GM21447 (cell line): ENCODE results near the gene SEC23A.
"Not testable (repeated sequence)": the region's sequence is repeated elsewhere in the genome, so short reads cannot be mapped to it uniquely, and the experiment has no call there.

Experiments
- ATAC-seq: cut with Tn5 transposase; IDR thresholded peaks from one replicate; pipeline ENCODE4 v1.9.1; 2021; ENCODE audit not compliant: unreplicated experiment

Gene SEC23A

DNA sequence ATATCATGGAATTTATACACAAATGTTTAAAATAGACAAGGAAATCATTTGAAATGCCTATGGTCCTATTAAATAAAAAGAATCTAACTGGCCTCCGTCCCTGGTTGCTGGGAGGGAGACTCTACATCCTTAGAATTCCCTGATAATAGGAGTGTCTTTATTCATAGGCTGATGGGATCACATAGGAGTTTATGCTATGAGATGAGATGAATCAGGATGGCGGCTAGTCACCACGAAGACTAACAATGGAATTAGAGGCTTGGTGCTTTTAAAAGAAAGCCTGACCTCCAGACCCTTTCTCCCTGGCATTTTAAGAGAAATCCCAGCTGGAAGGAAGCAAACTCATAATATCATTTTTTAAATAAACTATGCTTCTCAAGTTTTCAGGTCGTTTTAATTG, 69.7 kb downstream of the SEC23A start:
- ATAC-seq: no peak

DNA sequence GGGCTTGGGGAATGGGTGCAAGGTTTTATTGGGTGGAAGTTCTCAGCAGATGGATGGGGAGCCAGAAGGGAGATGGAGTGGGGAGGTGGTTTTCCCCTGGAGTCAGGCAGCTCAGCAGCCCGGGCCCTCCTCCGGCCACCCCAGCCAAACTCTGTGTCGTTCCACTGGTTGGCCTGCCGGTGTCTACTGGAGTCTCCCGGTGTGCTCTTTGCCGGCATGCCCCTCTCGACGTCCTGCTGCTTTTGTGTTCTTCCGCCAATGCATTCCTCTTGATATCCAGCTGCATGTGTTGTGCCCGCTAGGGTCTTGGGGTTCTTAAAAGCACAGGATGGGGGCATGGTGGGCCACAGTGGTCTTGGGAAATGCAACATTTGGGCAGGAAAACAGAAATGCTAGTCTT, 72.8 kb downstream of the SEC23A start:
- ATAC-seq: no peak

DNA sequence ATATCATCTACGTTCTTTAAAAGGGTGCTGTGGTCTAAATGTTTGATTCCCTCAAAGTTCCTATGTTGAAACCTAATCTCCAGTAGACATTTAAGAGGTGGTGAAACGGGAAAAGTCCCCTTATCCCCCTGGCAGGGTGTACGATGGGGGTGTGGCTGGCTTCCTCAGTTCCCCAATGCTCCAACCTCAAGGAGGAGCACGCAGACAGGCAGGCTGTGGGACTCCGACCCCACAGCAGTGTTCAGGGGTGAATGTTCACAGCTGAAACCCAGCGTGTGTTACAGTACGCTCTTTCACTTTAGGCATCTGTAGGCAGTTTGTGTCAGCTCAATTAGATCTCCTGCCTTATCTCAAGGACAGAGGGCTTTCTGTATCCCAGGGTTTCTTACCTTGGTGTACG, 73.2 kb downstream of the SEC23A start:
- no peak for ATAC-seq

DNA sequence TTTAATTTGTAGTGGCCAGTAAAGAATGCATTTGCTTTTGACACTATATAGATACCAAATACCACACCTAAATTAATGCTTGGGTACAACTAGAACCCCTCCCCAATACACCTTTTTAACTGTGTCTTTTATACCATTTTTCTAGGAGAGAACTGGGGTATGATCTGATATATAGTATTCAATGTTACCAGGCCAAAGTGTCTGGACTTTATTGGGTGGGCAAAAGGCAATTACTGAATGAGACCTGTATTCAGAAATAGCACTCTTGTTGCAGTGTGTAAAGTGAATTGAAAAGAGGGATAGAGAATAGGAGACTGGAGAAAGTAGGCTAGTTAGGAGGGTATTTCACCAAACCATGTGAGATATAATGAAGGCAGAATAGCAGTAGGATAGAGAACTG, 74.4 kb downstream of the SEC23A start:
- no peak for ATAC-seq

DNA sequence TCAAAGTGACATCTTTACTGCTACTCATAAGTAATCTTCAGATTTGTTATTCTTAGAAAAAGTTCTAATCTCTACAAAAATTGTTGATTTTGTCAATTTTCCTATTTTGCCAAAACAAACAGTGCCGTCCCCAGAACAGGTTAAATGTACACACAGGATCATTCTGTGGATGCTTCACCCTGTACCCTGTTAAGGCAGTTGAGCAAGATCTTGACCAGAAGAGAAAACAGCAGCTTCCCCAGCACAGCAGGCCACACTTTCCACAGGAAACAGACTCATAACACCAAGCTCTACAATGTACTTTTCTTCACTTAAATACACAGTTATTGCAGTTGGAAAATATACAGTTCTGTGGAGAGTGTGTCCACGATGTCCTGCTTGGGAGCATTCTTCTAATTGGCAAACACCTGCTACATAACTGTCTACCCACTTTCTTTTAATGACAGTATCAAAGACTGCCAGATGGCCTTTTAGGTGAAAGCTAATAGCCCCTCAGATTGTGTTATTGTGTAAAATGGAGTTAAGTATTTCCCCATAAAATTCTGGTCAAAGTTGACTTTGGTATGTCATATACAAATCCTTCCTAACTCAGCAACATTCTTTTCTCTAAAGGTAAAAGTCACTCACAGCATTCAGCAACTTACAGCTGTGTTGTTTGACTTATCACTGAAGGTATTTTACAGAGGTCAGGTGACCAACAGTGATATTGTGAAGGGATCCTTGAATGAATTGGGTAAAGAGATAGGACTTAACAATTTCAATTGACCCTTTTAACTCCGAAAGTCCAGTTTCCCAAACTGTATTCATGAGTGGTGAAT, 77.0 kb downstream of the SEC23A start:
- ATAC-seq: no peak

DNA sequence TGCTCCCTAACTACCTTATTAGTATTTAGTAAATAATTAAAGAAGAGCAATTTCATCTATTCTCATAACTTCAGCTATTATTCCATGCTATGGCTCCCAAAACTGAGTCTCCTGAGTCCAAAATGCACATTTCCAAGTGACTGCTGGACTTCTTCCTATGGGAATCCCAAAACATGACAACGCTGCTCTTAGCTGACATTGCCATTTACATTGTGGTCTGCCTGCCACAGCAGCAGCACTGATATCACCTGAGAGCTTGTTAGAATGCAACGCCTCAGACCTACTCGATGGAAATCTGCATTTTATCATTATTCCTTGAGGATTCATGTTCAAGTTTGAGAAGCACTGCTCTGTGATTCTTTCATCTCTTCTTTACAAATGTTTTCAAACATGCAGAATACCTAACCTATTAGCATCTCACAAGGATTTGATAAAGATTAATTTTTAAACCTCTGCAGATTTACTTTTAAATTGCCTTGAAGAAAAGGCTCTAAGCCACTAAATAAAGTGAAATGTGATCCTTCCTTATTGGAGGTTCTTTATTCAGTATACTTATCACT, 77.7 kb downstream of the SEC23A start:
- no peak for ATAC-seq

DNA sequence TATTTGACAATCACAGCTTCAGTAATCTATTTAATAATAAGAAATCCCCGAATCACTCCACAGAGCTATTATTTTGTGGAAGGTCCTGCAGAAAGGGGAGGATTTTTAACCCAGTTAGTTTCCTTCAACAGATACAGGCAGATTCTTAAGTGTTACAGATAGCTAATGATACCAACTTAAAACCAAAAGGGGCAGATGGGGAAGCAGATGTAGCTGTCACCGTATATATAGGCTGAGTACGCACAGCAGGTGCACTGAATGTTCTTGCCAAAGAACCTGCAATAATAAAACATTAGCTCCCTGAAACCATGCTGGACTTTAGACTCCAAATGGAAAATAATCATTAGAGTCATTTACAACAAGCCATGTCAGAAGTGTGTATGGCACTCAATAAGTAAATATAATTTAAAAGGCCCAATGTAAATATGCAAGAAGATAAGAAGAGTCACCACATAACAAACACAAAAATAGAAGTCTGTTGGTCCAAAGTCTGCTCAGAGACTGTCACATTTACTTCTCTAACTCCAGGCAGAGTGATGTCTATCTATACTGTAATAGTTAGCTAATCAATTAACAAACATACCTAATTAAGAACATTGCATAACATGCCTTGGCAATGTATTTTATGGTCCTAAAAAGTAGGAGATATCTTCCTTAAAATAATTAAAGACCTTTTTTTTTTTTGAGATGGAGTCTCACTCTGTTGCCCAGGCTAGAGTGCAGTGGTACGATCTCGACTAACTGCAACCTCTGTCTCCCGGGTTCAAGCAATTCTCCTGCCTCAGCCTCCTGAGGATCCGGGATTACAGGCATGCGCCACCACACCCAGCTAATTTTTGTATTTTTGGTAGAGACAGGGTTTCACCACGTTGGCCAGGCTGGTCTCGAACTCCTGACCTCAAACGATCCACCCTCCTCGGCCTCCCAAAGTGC, 78.8 kb downstream of the SEC23A start:
- ATAC-seq: no peak

DNA sequence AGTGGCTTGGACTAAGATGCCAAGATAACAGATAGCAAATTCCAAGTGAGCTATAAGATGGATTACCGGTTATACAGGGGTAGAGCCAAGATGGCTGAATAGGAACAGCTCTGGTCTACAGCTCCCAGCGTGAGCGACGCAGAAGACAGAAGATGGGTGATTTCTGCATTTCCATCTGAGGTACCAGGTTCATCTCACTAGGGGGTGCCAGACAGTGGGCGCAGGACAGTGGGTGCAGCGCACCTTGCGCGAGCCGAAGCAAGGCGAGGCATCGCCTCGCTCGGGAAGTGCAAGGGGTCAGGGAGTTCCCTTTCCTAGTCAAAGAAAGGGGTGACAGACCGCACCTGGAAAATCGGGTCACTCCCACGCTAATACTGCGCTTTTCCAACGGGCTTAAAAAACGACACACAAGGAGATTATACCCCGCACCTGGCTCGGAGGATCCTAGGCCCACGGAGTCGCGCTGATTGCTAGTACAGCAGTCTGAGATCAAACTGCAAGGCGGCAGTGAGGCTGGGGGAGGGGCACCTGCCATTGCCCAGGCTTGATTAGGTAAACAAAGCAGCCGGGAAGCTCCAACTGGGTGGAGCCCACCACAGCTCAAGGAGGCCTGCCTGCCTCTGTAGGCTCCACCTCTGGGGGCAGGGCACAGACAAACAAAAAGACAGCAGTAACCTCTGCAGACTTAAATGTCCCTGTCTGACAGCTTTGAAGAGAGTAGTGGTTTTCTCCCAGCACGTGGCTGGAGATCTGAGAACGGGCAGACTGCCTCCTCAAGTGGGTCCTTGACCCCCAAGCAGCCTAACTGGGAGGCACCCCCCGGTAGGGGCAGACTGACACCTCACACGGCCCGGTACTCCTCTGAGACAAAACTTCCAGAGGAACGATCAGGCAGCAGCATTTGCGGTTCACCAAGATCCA, 85.7 kb downstream of the SEC23A start:
- ATAC-seq: not testable (repeated sequence)

DNA sequence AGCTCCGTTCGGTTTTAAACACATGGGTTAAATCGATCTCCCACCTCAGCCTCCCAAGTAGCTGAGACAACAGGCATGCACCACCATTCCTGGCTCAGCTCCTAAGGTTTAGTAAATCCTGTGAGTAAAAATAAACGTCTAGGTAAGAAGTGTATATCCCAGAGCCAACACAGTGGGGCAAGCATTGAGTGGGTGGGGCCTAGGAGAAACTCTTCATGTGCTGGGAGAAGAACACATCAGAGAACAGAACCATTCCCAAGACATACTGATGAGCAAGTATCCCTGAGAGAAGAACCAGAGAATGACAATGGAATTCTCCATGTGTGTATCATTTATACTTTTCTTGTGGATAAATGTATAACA, 86.3 kb downstream of the SEC23A start:
- no peak for ATAC-seq

DNA sequence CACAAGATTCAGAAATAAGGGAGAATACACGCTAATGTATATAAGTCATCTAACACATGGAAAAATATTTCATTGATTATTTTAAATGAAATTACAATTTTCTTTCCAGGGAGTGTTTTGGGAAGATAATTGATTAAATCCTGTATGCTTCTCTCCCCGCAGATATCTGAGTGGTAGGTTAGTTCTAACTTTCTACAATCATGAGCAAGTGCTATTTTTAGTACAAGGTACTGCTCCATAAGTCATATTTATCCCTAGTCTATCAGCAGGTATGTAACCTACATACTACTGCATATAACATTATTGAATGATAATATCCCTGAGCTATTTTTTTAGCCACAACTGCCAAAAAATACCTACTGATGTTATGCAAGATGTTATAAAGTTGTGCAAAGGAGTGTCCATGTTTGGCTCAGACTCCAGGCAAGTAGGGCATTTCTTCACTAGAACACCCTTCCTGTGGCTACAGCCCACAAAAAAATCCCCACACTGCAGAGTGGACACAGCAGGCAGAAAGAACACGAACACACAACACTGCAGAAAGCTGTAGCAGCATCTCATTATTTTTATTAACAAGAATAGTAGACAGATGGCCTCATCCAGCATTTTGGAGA, 87.0 kb downstream of the SEC23A start:
- no peak for ATAC-seq

DNA sequence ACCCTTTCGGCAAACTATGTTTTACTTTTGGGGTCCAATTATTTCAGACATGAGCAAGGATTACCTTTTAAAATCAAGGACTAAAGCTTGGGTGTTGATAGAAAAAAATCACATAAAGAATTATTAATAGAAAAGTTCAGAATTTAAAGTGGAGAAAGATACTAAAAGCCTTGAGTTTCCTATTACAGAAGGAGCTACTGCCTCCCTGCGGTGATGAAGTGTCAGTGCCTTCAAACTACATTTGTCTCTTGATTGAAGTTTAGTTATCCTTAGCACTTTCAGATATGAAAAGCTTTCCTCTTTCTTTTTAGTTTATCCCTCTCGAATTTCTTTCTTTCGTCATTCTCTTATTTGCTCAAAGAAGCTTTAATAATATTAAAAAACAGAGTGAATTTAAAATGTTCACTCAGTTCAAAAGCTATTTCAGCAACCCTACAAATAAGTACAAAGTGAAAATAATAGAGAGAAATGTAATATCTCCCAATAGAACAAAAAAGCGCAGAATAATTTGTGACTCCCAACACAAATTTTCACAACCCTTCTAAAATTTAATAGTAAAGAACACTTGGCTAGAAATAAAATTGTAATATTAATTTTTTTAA, 87.6 kb downstream of the SEC23A start:
- peak; percentile 69 for ATAC-seq

DNA sequence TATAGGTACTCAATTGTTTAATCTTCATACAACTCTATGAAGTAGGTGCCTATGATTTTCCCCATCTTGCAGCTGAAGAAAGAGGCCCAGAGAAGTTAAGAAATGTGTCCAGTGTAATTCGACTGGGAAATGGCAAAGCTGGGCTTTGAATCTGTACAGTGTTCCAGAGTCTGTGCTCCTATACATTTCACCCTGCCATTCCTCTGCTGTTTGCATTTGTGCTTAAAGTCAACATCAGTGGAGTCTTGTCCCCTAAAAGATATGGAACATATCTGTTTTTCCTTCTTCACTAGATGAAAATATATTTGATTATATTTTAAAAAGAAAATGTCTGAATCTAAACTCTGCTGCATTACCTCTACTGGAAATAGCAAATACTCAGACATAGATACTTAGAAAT, 88.6 kb downstream of the SEC23A start:
- no peak for ATAC-seq

DNA sequence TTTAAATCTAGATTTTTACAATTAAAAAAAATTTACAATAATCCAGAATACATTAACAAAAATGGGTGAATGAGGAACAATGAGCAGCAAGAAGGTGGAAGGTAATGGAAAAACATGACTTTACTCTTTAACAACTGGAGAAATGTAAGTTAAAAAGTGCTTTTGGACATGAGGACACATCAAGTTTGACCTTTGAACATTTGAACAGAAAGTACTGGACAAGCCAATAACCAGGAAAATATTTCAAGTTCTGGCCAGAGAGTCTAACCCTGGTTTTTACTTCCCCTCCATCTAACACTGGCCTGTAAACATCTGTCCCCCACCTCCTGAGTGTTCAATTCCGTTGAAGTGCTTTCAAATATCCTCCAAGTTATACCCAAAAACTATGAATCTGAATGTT, 94.1 kb downstream of the SEC23A start:
- not testable (repeated sequence) for ATAC-seq

DNA sequence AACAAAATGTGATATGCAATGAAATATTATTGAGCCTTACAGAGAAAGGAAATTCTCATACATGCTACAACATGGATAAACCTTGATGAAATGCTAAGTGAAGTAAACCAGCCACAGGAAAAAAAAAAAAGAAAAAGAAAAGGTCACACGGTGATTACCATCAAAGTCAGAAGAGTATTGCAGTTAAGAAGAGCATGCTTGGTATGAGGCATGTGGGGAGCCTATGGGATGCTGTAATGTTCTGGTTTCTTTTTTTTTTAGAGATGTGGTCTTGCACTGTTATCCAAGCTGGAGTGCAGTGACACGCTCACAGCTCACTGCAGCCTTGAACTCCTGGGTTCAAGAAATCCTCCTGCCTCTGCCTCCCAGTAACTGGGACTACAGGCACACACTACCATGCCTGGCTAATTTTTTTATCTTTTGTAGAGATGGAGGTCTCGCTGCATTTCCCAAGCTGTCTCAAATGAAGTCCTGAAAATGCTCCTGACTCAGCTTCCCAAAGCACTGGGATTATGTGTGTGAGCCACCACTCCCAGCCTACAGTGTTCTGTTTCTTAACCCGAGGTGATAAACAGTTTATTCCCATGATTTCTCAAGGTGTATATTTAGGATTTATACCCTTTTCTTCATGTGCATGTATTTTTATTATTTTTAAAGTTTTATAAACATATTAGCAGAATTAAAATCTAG, 96.2 kb downstream of the SEC23A start:
- no peak for ATAC-seq

DNA sequence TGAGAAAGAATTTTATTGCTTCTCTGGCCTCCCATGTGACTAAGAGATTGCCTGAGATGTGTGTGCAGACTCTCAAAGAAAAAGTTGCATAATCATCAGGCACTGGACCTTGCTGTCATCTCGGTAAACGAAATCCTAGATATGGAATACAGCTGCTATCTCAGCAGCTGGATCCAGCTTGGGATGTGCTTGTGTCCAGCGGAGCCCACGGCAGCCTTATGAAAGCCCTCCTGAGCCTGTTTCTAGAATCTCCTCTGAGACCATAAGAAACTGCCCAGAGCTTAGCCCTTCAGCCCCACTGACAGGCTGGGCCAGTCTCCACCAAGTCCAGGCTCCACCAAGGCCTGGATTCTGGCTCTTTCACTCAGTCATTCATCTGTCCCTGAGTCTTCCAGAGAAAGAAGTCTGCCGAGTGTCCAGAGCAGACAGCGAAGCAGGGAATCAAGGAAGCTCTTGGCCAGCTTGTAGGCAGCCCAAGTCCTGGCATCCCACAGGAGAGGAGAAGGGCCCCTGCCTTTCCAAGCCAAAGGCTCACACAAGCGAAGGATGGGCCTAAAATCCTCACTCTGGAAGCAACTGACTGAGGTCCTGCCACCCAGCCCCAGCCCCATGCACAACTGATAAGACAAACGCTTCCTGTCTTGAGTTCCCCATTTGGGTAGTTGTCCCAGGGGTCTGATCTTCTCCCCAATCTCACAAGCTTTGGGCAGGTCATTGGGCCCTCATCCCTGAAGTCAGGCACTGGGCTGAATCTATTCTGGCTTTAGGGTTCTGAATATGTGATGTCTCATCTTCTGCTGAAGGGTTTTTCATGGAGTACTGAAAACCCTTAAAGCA, 97.8 kb downstream of the SEC23A start:
- no peak for ATAC-seq

DNA sequence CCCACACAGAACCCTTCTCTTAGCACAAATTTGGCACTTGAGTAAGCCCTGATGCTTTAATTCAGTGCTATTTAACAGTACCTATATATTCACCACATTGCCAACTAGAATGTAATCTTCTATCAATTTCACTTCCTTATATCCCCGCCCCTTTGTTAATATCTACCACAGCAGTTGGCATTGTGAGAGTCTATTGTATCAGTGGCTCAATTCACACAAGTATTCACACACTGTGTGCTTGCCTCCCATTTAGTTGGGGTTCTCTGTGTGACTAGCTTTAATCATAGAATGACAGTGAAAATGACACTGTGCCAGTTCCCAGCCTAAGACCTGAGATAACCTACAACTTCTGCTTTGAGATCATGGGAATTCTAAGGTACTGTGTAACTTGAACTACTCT, 103.1 kb downstream of the SEC23A start:
- no peak for ATAC-seq

DNA sequence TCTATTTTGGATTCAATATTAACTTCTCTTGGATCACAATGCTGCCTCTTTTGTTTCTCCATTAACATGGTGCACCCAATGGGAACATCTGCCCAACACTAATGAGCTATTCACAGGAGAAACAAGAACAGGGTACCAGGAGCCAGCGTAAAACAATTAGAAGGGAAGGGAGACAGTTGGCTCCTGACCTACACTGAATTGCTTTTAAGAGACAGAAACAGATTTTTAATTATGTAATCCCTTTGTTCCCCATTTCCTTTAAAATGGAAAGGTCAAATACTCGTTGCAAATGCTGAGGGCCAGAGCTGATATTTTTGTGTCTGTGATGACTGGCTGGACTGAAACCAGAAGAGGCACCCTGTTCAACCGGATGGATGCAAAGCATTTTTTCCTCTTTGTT, 108.3 kb downstream of the SEC23A start:
- ATAC-seq: no peak

DNA sequence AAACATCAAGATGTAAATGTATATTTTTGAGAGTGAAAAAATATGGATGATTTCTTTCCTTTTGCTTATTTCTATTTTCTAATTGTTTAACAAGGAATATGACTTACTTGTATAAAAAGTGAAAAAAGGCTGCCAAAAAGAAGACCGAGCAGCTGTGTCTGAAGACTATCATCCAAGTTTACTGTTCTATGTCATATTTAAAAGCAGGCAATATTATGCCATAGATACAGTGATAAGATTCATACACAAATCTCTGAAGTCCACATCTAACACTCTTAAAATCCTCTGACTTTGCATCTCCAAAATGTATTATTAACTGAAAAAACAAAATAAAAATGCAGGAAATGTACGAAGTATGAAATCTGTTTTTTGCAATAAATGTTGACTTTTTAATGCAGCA, 109.1 kb downstream of the SEC23A start:
- ATAC-seq: no peak
